ENCODE data around the gene BMP5. TPM values are rescaled to one million over a fixed set of nuclear protein-coding genes. Genes with fewer than 3 reads are reported as not detected.

Gene BMP5
- polyA plus RNA-seq, 1 donor (not counting 4 experiments of a cell fraction or from before 2014, with no cell fraction given): not detected

GRCh38 chr6:55895972-55896730 lies 20.8 kb upstream of the BMP5 start:
- H3K9me3 ChIP-seq (ENCODE audit: control insufficient read depth, low read depth, low read length): no peaks in the 10 kb centered on the region
- DNase-seq (ENCODE audit: low read depth, low spot score) (no peak), FAIRE-seq (no peak)
- dilution Hi-C loops (cut with MboI; ENCODE audit: extremely low pct_ligation_motif_present, low sequenced_read_pairs): no loop called here
- H3K9me1 ChIP-seq (ENCODE audit: control insufficient read depth, extremely low read depth, insufficient read depth, low read length): no peaks in the 10 kb centered on the region
- no peak for TF ChIP-seq EZH2 (IDR thresholded peaks at IDR 0.05; ENCODE audit: low read length)
- TF ChIP-seq CTCF (optimal IDR thresholded peaks at IDR 0.05 in 1 of 3, IDR thresholded peaks at IDR 0.05 in 1 of 3, conservative IDR thresholded peaks at IDR 0.05 in 1 of 3; ENCODE audit: extremely low read depth in 1 of 3, insufficient read depth in 2 of 3, low read length in 3 of 3): no peak
- no peak overlapping the region for H3K4me2 ChIP-seq (ENCODE audit: control insufficient read depth, extremely low read depth, insufficient read depth, low read depth, low read length)
- no peaks in the 10 kb centered on the region for H3K79me2 ChIP-seq (ENCODE audit: control insufficient read depth, insufficient read depth, low read length)
- no peaks in the 10 kb centered on the region for H3K4me1 ChIP-seq (ENCODE audit: control insufficient read depth, extremely low read depth, insufficient read depth, low read length)
- H3K27me3 ChIP-seq (ENCODE audit: control insufficient read depth, extremely low read depth, insufficient read depth, low read length): no peaks in the 10 kb centered on the region
- H3K27ac ChIP-seq (ENCODE audit: control insufficient read depth, insufficient read depth, low read length): no peak overlapping the region
- H2AFZ ChIP-seq (ENCODE audit: control insufficient read depth, low read length): no peak overlapping the region
- no peak overlapping the region for H3K4me3 ChIP-seq (ENCODE audit: control insufficient read depth in 2 of 3, extremely low read depth in 1 of 3, insufficient read depth in 2 of 3, low read depth in 1 of 3, low read length in 3 of 3)
- no peaks in the 10 kb centered on the region for H3K36me3 ChIP-seq (ENCODE audit: control insufficient read depth in 2 of 2, extremely low read depth in 1 of 2, insufficient read depth in 2 of 2, low read length in 2 of 2)
- H4K20me1 ChIP-seq (ENCODE audit: control insufficient read depth, extremely low read depth, insufficient read depth, low read length): no peaks in the 10 kb centered on the region
- no peak overlapping the region for H3K9ac ChIP-seq (ENCODE audit: control insufficient read depth, extremely low read depth, insufficient read depth, low read length)

DNA sequence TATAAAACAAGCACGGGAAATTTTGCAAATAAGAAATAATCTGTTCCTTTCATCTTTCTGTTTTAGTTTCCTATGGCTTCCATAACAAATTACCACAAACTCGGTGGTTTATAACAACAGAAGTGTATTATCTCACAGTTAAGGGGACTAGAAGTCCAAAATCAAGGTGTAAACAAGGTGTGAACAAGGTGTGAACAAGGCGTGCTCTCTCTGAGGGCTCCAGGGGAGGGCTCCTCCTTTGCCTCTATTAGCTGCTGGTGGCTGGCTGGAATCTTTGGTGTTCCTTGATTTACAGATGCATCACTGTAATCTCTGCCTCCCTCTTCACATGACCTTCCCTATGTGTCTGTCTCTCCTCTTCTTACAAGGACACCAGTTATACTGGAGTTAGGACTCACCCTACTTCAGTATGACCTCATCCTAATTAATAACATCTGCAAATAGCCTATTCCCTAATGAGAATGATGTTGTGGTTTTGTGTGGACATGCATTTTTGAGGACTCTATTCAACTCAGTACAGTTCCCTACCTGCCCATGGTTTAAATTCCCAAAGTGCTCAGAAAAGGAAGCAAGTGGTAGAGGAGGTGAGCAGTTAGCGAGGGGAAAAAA lies 17.5 kb upstream of the BMP5 start:
- no peaks in the 10 kb centered on the region for H3K27me3 ChIP-seq (ENCODE audit: control insufficient read depth, extremely low read depth, insufficient read depth, low read length)
- FAIRE-seq (peak; percentile 23), DNase-seq (ENCODE audit: low read depth, low spot score) (no peak)
- dilution Hi-C loops (cut with MboI; ENCODE audit: extremely low pct_ligation_motif_present, low sequenced_read_pairs): no loop called here
- no peak overlapping the region for H3K9ac ChIP-seq (ENCODE audit: control insufficient read depth, extremely low read depth, insufficient read depth, low read length)
- no peaks in the 10 kb centered on the region for H3K9me1 ChIP-seq (ENCODE audit: control insufficient read depth, extremely low read depth, insufficient read depth, low read length)
- H3K36me3 ChIP-seq (ENCODE audit: control insufficient read depth in 2 of 2, extremely low read depth in 1 of 2, insufficient read depth in 2 of 2, low read length in 2 of 2): no peaks in the 10 kb centered on the region
- no peaks in the 10 kb centered on the region for H3K4me1 ChIP-seq (ENCODE audit: control insufficient read depth, extremely low read depth, insufficient read depth, low read length)
- H3K79me2 ChIP-seq (ENCODE audit: control insufficient read depth, insufficient read depth, low read length): no peaks in the 10 kb centered on the region
- no peak overlapping the region for H3K27ac ChIP-seq (ENCODE audit: control insufficient read depth, insufficient read depth, low read length)
- no peaks in the 10 kb centered on the region for H4K20me1 ChIP-seq (ENCODE audit: control insufficient read depth, extremely low read depth, insufficient read depth, low read length)
- no peak overlapping the region for H3K4me3 ChIP-seq (ENCODE audit: control insufficient read depth in 2 of 3, extremely low read depth in 1 of 3, insufficient read depth in 2 of 3, low read depth in 1 of 3, low read length in 3 of 3)
- no peaks in the 10 kb centered on the region for H3K9me3 ChIP-seq (ENCODE audit: control insufficient read depth, low read depth, low read length)
- no peak for TF ChIP-seq EZH2 (IDR thresholded peaks at IDR 0.05; ENCODE audit: low read length)
- no peak for TF ChIP-seq CTCF (optimal IDR thresholded peaks at IDR 0.05 in 1 of 3, IDR thresholded peaks at IDR 0.05 in 1 of 3, conservative IDR thresholded peaks at IDR 0.05 in 1 of 3; ENCODE audit: extremely low read depth in 1 of 3, insufficient read depth in 2 of 3, low read length in 3 of 3)
- no peak overlapping the region for H2AFZ ChIP-seq (ENCODE audit: control insufficient read depth, low read length)
- H3K4me2 ChIP-seq (ENCODE audit: control insufficient read depth, extremely low read depth, insufficient read depth, low read depth, low read length): no peak overlapping the region

Measured in keratinocyte (primary cell).